ENCODE data around the gene HAPLN3.

HAPLN3 gene

GRCh38 chr15:88844749-88845386 lies 50.5 kb downstream of the HAPLN3 start:
- no peak overlapping the region for H3K4me3 ChIP-seq (replicated peaks; ENCODE audit: insufficient read depth, low read length)
- H3K27ac ChIP-seq (replicated peaks), result no peak overlapping the region
- no peaks in the 10 kb centered on the region for H3K27me3 ChIP-seq (ENCODE audit: insufficient read depth, poor library complexity, severe bottlenecking)
- no peak for DNase-seq (ENCODE audit: low read depth in 1 of 2, low spot score in 1 of 2)
- no peak for TF ChIP-seq CTCF (IDR thresholded peaks at IDR 0.05; ENCODE audit: insufficient read depth, low read length)
- no peak for TF ChIP-seq GABPA (IDR thresholded peaks at IDR 0.05; ENCODE audit: low read depth)
- TF ChIP-seq REST (IDR thresholded peaks at IDR 0.05; ENCODE audit: insufficient replicate concordance, low read depth), result no peak
- no peak for TF ChIP-seq POLR2AphosphoS5 (IDR thresholded peaks at IDR 0.05; ENCODE audit: low read depth)
- no peak for TF ChIP-seq SPI1 (IDR thresholded peaks at IDR 0.05; ENCODE audit: borderline replicate concordance, low read depth)

GRCh38 chr15:88843334-88843733 lies 52.0 kb downstream of the HAPLN3 start:
- H3K4me3 ChIP-seq (replicated peaks; ENCODE audit: insufficient read depth, low read length), result no peak overlapping the region
- no peak for TF ChIP-seq GABPA (IDR thresholded peaks at IDR 0.05; ENCODE audit: low read depth)
- TF ChIP-seq REST (IDR thresholded peaks at IDR 0.05; ENCODE audit: insufficient replicate concordance, low read depth), result no peak
- no peak for TF ChIP-seq SPI1 (IDR thresholded peaks at IDR 0.05; ENCODE audit: borderline replicate concordance, low read depth)
- TF ChIP-seq POLR2AphosphoS5 (IDR thresholded peaks at IDR 0.05; ENCODE audit: low read depth), result no peak
- no peak for TF ChIP-seq CTCF (IDR thresholded peaks at IDR 0.05; ENCODE audit: insufficient read depth, low read length)
- DNase-seq (ENCODE audit: low read depth in 1 of 2, low spot score in 1 of 2), result no peak
- no peak overlapping the region for H3K27ac ChIP-seq (replicated peaks)
- no peaks in the 10 kb centered on the region for H3K27me3 ChIP-seq (ENCODE audit: insufficient read depth, poor library complexity, severe bottlenecking)

- Histone ChIP-seq H3K4me3 (replicated peaks; ENCODE audit: insufficient read depth, low read length) (no peak overlapping the region), H3K27ac (replicated peaks) (no peak overlapping the region)
- TF ChIP-seq POLR2AphosphoS5 (IDR thresholded peaks at IDR 0.05; ENCODE audit: low read depth) (no peak), GABPA (IDR thresholded peaks at IDR 0.05; ENCODE audit: low read depth) (no peak), REST (IDR thresholded peaks at IDR 0.05; ENCODE audit: insufficient replicate concordance, low read depth) (no peak), CTCF (IDR thresholded peaks at IDR 0.05; ENCODE audit: insufficient read depth, low read length) (no peak), SPI1 (IDR thresholded peaks at IDR 0.05; ENCODE audit: borderline replicate concordance, low read depth) (no peak)
Observed at GRCh38 chr15:88842156-88842555, 53.2 kb downstream of the HAPLN3 start.

More at GRCh38 chr15:88842156-88842555, 53.2 kb downstream of the HAPLN3 start:
- DNase-seq (ENCODE audit: low read depth in 1 of 2, low spot score in 1 of 2), result no peak
- H3K27me3 ChIP-seq (ENCODE audit: insufficient read depth, poor library complexity, severe bottlenecking), result no peaks in the 10 kb centered on the region
